Stimulated activated CD8-positive, alpha-beta memory T cell treated with anti-CD3 and anti-CD28 coated beads, Interleukin-7, amount 100 ng/mL, for 48 hours (primary cell): Measurements from ENCODE around the gene ATF4.
A peak's percentile ranks its signal among the peaks of the same experiment; 100 is the strongest.

Source experiments
- DNase-seq, 2 donors: peaks; one replicate each; pipeline ENCODE4 v3.0.0-alpha.2; 2020; ENCODE audit warnings: low read depth in 1 of 2; ENCODE audit errors: extremely low read depth in 1 of 2

Gene ATF4, protein sequence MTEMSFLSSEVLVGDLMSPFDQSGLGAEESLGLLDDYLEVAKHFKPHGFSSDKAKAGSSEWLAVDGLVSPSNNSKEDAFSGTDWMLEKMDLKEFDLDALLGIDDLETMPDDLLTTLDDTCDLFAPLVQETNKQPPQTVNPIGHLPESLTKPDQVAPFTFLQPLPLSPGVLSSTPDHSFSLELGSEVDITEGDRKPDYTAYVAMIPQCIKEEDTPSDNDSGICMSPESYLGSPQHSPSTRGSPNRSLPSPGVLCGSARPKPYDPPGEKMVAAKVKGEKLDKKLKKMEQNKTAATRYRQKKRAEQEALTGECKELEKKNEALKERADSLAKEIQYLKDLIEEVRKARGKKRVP

DNA sequence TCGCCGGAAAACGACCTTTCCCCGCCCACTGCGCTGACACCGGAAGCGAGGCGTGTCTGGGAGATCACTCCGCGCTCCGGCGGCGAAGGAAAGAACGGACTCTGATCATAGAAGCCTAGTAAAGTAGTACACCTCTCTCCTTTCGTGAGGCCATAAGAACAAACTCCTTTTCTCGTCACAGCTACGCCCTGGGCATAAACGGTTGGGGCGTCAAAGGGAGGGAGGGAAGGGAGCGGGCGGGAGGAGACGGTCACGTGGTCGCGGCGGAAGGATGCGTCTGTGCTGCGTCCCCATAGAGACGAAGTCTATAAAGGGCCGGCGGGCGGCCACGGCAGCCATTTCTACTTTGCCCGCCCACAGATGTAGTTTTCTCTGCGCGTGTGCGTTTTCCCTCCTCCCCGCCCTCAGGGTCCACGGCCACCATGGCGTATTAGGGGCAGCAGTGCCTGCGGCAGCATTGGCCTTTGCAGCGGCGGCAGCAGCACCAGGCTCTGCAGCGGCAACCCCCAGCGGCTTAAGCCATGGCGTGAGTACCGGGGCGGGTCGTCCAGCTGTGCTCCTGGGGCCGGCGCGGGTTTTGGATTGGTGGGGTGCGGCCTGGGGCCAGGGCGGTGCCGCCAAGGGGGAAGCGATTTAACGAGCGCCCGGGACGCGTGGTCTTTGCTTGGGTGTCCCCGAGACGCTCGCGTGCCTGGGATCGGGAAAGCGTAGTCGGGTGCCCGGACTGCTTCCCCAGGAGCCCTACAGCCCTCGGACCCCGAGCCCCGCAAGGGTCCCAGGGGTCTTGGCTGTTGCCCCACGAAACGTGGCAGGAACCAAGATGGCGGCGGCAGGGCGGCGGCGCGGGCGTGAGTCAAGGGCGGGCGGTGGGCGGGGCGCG, at the start of gene ATF4:
ATF4 (plus strand) TSS at position 337 of the 880 bp plus-strand sequence. CDS start 884 bp downstream, outside the sequence.
- DNase-seq = peak; percentile 72 to 76

DNA sequence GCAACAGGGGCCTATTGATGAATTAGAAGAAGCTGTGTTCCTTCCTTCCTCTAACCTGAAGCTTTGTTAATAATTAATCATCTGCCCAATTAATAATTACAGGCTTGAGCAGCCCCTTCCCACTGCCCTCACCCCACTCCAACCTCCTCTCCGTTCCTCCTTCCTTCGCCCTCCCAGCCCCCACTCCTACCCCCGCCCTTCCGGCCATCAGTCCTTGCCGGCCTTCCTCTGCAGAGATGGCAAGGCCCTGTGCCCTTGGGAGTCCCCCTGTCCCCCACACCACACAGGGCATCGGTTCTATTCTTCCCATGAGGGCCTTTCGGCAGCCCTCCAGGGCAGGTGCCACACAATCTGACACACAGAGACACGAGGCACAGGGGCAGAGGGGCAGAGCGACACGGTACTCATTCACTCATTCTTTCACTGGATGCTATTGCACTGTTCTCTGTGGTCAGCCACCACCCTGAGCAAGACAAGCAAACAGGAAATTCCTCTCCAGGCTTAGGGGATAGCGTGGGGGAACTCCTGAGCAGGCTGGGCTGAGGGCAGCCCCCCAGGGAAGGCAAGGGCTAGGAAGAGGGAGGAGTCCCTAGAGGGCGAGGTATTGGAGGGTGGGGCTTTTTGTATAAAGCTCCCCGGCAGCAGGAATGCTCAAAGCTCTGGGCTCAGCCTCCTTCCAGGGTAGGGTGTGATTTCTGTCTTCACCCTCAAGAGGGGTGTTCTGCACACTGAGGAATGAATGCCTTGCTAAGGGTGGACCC, 48.8 kb upstream of the ATF4 start:
- DNase-seq = no peak

DNA sequence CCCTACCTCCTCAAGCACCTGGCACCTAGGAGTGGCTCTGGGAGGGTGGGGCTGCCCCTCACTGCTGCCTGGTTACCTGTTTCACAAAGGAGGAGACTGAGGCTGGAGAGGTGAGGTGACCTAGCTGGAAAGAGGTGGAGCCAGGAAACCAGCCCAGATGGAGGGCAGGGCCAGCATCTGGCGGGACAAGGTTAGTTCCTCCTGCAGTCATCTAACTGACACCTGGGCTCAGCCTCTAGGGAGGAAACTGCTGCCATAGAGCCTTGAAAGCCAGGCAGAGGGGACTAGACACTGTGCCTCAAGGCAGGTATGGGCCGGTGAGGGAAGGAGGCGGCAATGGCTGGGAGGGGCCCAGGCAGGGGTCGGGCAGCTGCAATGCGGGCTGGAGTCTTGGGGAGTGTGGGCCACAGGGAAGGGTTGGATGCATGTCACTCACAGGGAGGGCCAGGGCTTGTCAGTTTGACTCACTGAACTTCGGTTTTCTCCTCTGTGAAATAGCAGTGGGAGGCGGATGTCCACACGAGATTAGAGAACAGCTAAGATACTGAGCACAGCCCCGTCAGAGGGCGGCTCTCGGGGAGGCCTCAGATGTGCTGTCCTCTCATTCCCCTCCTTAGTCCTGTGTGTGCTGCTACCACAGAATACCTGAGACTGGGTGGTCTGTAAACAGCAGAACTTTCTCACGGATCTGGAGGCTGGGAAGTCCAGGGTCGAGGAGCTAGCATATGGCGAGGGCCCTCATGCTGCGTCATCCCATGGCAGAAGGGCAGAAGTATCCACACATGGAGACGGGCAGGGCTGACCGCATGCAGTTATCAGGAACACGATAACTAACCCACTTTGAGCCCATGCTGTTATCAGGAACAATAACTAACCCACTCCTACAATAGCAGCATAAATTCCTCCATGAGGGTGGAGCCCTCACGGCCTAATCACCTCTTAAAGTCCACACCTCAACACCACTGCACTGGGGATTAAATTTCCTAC, 47.5 kb upstream of the ATF4 start:
- no peak for DNase-seq

DNA sequence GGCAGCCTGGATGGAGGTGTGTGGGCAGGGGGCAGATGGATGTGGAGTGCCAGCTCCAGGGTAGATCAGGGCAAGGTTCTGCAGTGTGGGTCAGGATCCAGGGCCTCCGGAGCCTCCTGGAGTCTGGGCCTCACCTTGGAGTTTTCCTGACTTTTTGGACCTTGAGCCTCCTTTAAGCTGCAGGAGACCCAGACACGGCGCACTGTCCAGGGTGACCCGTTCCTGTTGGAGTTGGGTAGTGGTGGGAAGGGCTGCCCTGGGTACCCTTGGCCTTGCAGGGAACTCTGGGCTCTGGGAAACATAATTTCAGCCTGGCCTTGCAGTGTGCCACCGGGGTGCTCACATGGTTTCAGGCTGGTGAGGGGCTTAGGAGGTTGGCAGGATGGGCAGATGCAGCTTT, 46.5 kb upstream of the ATF4 start:
- no peak for DNase-seq

DNA sequence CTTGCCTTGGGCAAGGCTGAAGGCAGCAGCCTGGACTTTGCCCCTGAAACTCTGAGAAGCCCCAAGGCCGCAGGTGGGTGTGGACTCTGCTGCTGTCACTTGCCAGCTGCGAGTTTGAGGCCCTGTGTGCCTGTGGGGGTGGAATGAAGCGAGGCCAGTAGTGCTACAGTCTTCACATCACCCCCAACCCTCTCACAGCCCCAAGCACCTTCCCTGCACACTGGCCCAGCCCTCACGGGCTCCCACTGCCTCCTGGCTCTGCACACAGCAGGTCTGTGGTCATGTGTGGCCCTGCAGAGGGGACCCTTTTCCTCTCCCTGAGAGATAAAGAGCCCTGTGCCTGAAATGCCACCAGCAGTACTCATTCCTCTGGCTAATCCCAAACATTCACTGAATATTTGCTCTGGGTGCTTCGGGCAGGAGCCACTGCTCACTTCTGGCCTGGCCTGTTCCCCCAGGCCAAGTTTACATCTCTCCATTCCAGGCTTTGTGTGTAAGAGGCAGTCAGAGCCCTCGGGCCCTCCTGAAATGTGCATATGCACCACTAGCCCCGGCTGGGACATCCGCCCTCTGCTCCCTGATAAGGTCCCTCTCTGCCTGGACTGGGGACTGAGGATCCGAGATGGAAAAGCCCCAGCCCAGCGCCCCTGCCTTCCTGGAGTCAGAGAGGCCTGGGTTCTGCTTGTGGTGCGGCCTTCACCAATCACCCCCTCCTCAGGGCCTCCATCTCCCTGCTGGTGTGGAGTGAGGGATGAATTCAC, 45.8 kb upstream of the ATF4 start:
- no peak for DNase-seq

DNA sequence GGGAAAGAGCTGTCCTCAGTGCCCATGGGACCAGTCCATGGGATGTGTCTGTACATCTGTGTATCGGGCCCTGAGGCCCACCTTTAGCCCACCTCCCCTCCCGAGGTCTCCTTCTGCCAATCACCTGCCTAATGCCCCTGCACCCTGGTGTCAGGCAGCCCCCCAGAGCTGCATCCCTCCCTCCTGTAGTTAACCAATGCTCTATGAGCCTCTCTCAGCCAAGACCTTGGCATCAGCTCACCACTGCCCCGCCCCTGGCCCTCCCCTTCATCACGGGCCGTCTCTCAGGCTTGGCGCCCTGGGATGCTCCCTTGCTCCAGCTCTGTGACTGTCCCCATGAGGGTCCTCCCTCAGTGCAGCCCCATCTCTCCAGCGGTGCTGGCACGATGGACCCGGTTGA, 45.0 kb upstream of the ATF4 start:
- DNase-seq = no peak

DNA sequence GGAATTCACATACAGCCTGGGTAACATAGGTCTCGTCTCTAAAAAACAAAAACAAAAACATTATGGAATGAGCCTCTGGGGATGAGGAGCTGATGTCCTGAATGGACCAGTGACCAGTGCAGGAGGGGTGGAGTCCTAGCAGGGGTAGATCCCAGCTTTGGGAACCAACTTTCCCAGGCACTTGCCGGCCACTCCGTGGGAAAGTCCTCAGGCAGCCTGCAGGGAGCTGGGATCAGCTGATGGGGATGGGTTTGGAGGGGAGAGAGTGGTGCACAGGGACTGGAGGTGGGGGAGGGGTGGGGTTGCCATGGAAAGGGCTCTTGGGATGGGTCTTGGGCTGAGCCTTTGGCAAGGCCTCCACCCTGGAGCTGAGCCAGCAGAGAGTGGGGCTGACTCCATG, 44.5 kb upstream of the ATF4 start:
- DNase-seq = no peak

DNA sequence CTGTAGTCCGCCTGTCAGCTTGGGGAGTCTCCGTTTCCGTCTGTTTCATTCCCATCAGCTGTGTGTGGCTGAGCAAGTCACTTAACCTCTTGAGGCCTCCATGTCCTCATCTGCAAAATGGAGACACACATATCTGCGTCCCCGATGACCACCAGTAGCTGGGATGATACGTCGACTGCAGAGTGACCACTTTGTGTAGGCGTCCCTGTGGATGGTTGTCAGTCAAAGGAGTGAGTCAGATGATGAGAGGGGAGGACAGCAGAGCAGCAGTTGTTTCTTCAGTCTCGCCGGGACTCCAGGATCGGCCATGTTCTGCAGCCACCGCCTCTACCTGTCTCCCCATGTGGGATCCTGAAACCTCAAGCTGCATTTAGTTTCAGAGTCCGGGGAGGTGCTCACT, 43.7 kb upstream of the ATF4 start:
- DNase-seq = no peak

DNA sequence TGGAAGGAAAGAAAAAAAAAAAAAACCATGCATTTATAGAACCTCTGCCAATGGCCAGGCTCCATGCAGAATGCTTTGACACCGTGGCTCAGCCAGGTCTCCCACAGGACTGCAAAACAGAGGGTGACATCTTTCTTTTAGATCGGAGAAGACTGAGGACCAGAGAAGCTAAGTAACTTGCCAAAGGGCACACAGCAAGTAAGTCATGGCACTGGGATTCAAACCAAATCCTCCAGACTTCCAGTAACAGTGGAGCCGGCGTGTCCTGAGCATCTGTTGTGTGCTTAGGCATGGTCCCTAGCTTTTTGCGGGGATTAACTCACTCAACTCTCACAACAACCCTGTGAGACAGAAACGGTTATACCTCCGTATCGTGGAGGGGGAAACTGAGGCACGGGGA, 42.8 kb upstream of the ATF4 start:
- no peak for DNase-seq

DNA sequence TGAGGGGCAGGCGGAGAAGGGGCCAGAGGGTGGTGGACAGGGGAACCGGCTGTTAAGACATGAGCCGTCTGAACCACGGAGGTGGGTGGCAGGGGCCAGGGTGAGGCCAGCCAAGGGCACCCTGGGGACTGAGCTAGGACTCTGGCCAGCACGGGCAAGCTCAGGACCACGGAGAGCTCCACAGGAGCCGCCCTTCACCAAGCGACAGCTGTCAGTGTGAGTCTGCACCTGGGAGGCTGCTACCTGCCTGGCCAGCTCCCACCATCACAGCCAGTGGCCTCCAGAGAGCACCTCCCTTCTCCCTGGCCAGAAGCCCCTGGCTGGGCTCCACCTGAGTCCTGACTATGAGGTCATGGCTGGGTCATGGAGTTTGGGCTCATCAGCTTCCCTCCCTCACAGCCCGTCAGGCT, 41.9 kb upstream of the ATF4 start:
- DNase-seq = no peak

DNA sequence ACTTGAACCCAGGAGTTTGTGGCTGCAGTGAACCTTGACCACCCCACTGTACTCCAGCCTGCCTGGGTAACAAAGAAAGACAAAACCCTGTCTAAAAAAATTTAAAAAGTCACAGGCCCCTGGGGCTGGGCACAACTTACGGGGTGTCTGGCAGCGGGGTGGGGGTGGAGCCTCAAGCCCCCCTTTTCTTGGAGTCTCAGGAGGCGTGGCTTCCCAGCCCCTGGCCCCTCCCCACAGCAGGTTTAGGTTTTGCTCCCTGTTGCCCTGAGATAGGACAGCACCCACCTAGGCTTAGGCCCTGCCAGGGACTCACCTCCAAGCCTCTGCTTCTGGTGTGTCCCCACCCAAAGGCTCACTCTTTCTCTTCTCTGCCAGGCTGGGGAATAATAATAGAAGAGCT, 41.1 kb upstream of the ATF4 start:
- DNase-seq = no peak

DNA sequence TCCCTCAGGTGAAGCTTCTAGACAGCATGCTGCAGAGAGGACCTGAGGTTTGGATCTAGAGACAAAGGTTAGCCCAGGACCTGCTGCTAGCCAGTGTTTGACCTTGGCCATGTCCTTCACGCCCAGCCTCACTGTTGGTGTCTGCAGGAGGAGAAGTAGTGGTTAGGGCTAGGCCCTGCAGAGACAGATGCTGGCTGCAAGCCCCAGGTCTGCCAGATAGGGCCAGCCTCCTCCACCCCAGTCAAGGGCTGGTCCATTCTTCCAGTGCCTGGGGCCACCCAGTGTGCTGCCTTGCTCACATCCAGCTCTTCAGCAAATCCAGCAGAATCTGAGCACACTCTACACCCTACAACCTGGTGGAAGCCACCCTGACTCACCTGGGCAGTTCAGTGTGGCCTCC, 39.8 kb upstream of the ATF4 start:
- DNase-seq = no peak

DNA sequence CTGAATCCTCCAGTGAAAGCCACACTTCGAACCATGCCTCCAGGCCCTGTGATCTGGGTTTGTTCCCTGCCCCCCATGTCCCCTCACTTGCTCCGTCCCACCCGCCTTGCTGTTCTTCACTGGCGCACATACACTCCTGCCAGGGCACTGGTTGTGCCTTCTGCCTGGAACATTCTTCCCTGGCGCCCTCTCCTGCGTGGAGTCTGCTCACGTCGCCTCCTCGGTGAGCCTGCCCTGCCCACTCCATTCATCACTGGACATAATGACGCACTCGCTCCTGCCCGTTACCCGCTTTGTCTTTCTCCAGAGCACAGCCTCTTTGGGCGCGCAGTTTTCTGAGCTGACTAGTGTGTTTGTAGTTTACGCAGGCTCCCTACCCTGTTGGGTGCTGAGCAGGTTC, 39.3 kb upstream of the ATF4 start:
- DNase-seq = no peak

DNA sequence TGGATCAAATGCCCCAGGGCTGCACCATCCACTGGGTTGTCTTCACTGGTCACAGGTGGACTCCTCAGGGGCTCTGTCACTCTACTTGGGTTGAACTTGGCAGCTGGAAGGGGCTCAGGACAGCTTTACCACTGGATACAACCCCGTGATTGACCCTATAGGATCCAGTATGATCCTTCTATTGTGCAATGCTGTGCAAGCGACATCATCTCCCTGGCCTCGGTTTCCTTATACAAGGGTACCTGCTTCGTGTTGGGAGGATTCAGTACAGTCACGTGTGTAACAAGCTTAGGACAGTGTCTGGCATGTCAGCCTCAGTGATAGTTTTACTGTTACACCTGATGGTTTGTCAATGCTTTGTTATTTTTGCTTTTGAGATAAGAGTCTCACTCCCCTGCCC, 38.8 kb upstream of the ATF4 start:
- no peak for DNase-seq

DNA sequence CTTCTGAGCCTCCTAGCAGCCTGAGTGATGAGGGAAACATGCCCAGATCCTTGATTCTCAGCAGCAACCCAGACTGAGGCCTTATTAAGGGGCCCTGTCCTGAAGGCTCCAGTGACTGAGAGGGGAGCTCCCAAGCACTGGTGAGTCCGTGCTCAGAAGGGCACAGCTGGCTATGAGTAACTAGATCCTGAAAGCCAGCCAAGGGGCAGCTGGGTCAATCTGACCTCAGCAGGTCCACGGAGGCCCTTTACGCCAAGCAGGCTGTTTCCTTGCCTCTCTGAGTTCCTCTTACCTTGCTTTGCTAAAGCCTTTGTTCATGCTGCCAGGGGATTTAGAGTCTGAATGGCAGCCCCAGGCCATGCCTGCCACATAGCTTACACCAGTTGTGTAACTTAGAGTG, 37.6 kb upstream of the ATF4 start:
- DNase-seq = no peak

DNA sequence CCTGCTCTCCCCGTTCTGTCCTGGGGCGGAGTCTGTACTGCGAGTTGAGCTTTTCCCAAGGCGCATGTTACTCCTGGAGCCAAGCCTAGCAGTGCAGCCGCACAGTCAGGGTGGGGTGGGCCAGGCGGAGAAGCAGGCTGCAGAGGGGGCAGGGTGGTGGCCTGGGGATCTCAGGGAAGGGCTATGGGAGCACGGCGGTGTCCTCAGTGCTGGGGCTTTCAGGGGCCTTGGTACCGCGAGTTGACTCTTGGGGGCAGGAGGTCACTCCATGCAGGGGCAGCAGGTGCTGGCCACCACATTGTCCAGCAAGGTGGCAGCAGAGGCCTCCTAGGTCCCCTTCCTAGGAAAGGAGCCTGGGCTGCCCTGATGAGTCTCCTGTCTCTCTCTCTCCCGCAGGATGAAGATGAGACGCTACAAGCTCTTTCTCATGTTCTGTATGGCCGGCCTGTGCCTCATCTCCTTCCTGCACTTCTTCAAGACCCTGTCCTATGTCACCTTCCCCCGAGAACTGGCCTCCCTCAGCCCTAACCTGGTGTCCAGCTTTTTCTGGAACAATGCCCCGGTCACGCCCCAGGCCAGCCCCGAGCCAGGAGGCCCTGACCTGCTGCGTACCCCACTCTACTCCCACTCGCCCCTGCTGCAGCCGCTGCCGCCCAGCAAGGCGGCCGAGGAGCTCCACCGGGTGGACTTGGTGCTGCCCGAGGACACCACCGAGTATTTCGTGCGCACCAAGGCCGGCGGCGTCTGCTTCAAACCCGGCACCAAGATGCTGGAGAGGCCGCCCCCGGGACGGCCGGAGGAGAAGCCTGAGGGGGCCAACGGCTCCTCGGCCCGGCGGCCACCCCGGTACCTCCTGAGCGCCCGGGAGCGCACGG, 33.2 kb upstream of the ATF4 start:
- DNase-seq = no peak

DNA sequence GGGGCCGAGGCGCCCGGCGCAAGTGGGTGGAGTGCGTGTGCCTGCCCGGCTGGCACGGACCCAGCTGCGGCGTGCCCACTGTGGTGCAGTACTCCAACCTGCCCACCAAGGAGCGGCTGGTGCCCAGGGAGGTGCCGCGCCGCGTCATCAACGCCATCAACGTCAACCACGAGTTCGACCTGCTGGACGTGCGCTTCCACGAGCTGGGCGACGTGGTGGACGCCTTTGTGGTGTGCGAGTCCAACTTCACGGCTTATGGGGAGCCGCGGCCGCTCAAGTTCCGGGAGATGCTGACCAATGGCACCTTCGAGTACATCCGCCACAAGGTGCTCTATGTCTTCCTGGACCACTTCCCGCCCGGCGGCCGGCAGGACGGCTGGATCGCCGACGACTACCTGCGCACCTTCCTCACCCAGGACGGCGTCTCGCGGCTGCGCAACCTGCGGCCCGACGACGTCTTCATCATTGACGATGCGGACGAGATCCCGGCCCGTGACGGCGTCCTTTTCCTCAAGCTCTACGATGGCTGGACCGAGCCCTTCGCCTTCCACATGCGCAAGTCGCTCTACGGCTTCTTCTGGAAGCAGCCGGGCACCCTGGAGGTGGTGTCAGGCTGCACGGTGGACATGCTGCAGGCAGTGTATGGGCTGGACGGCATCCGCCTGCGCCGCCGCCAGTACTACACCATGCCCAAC, 32.4 kb upstream of the ATF4 start:
- DNase-seq = no peak

DNA sequence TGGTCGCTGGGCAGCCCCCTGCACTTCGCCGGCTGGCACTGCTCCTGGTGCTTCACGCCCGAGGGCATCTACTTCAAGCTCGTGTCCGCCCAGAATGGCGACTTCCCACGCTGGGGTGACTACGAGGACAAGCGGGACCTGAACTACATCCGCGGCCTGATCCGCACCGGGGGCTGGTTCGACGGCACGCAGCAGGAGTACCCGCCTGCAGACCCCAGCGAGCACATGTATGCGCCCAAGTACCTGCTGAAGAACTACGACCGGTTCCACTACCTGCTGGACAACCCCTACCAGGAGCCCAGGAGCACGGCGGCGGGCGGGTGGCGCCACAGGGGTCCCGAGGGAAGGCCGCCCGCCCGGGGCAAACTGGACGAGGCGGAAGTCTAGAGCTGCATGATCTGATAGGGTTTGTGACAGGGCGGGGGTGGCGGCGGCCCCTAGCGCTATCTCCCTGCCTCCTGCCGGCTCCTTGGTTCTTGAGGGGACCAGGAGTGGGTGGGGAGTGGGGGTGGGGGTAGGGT, 31.7 kb upstream of the ATF4 start:
- no peak for DNase-seq
